NCI-H460 (cell line): ENCODE results near the gene RAB29. TPM values are rescaled to one million over a fixed set of nuclear protein-coding genes. Genes with fewer than 3 reads are reported as not detected.
A peak's percentile ranks its signal among the peaks of the same experiment; 100 is the strongest.
"Not testable (repeated sequence)": the region's sequence is repeated elsewhere in the genome, so short reads cannot be mapped to it uniquely, and the experiment has no call there.

ENCODE experiments used
- DNase-seq: peaks from one replicate; pipeline ENCODE4 v3.0.0-alpha.2; 2016; ENCODE audit warnings: low read depth; ENCODE audit errors: extremely low read depth
- polyA plus RNA-seq: library from polyadenylated mRNA; depleted of rRNA; stranded (reverse); fragments of >200 nt; gene quantifications from 2 replicates; pipeline ENCODE4 v1.2.3, GENCODE V29; 2014; cell fraction: nucleus; rRNA removed
- total RNA-seq: library from RNA; depleted of rRNA; stranded (reverse); fragments of >200 nt; shearing (Covaris generic); gene quantifications from 2 replicates; pipeline ENCODE4 v1.2.3, GENCODE V29; 2014; rRNA removed

RAB29 gene
- 12.6 and 16.1 TPM in 2 replicates for total RNA-seq
- polyA plus RNA-seq, result 13.2 and 15.7 TPM in 2 replicates

GRCh38 chr1:205775015-205775716 is at the start of gene RAB29:
Gene RAB29 (minus strand): TSS chr1:205775482. CDS start chr1:205774956, 526 bp downstream.
- DNase-seq, result peak; percentile 79

GRCh38 chr1:205824180-205824579 is 48.9 kb upstream of the RAB29 start:
- DNase-seq, result no peak

- DNase-seq, result not testable (repeated sequence)
Measured at GRCh38 chr1:205823260-205823659, 48.0 kb upstream of the RAB29 start.

- no peak for DNase-seq
Measured at GRCh38 chr1:205822397-205822796, 47.1 kb upstream of the RAB29 start.

- no peak for DNase-seq
Measured at GRCh38 chr1:205817988-205818387, 42.7 kb upstream of the RAB29 start.

GRCh38 chr1:205817364-205817763 is 42.1 kb upstream of the RAB29 start:
- no peak for DNase-seq

- no peak for DNase-seq
Measured at GRCh38 chr1:205813755-205814058, 38.4 kb upstream of the RAB29 start.

GRCh38 chr1:205812878-205813754 is 37.8 kb upstream of the RAB29 start, which contains the start of gene SLC41A1:
Gene SLC41A1 (minus strand): TSS chr1:205813198. CDS start chr1:205810441, 2,757 bp downstream.
- peak; percentile 93 for DNase-seq

GRCh38 chr1:205812271-205812877 is 37.1 kb upstream of the RAB29 start:
- no peak for DNase-seq

- DNase-seq, result no peak
Measured at GRCh38 chr1:205811660-205812059, 36.4 kb upstream of the RAB29 start.

GRCh38 chr1:205810448-205811157 is 35.3 kb upstream of the RAB29 start:
- DNase-seq, result no peak

GRCh38 chr1:205809942-205810345 is 34.7 kb upstream of the RAB29 start:
- DNase-seq, result no peak

- no peak for DNase-seq
Measured at GRCh38 chr1:205809469-205809868, 34.2 kb upstream of the RAB29 start.

GRCh38 chr1:205805082-205805711 is 29.9 kb upstream of the RAB29 start:
- DNase-seq, result no peak

- DNase-seq, result no peak
Measured at GRCh38 chr1:205804605-205805004, 29.3 kb upstream of the RAB29 start.

- no peak for DNase-seq
Measured at GRCh38 chr1:205803986-205804385, 28.7 kb upstream of the RAB29 start.

- DNase-seq, result no peak
Measured at GRCh38 chr1:205802060-205802459, 26.8 kb upstream of the RAB29 start.

- no peak for DNase-seq
Measured at GRCh38 chr1:205800981-205801703, 25.9 kb upstream of the RAB29 start.

GRCh38 chr1:205800427-205800826 is 25.1 kb upstream of the RAB29 start:
- DNase-seq, result no peak

- DNase-seq, result no peak
Measured at GRCh38 chr1:205798577-205798976, 23.3 kb upstream of the RAB29 start.
